Astrocyte of the cerebellum (primary cell): ENCODE measurements around the gene NOX3.

Experiments
- DNase-seq: peaks from one replicate; pipeline ENCODE4 v3.0.0-alpha.2; 2011; ENCODE audit warnings: low read depth
- H3K4me3 ChIP-seq: 2 replicates; pipeline ENCODE4 v1.5.1; 2011; ENCODE audit warnings: mild to moderate bottlenecking, low read depth, low read length, moderate library complexity
- in situ Hi-C: cut with HindIII; loops from 2 replicates; pipeline ENCODE4 v1.10.0; 2017; ENCODE audit warnings: low sequenced_read_pairs
- TF ChIP-seq, protein P1 (sequence below): IDR thresholded peaks from 2 replicates; pipeline ENCODE4 v1.5.1; 2012; ENCODE audit warnings: low read length, low read depth, moderate library complexity, mild to moderate bottlenecking; ENCODE audit errors: missing control alignments

The NOX3 gene

DNA sequence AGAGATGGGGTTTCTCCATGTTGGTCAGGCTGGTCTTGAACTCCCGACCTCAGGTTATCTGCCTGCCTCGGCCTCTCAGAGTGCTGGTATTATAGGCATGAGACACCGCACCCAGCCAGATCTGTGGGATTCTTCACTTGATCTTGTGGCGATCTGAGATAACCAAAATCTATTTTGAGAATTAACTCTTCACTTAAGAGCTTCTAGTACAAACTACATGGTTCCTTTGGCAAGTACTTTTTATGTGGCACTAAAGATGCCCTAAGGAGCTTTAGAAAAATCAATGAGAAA, 103.6 kb downstream of the NOX3 start:
- in situ Hi-C loops, result no loop called here
- TF ChIP-seq, protein P1, sequence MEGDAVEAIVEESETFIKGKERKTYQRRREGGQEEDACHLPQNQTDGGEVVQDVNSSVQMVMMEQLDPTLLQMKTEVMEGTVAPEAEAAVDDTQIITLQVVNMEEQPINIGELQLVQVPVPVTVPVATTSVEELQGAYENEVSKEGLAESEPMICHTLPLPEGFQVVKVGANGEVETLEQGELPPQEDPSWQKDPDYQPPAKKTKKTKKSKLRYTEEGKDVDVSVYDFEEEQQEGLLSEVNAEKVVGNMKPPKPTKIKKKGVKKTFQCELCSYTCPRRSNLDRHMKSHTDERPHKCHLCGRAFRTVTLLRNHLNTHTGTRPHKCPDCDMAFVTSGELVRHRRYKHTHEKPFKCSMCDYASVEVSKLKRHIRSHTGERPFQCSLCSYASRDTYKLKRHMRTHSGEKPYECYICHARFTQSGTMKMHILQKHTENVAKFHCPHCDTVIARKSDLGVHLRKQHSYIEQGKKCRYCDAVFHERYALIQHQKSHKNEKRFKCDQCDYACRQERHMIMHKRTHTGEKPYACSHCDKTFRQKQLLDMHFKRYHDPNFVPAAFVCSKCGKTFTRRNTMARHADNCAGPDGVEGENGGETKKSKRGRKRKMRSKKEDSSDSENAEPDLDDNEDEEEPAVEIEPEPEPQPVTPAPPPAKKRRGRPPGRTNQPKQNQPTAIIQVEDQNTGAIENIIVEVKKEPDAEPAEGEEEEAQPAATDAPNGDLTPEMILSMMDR, result no peak
- no peak overlapping the region for H3K4me3 ChIP-seq
- no peak for DNase-seq

DNA sequence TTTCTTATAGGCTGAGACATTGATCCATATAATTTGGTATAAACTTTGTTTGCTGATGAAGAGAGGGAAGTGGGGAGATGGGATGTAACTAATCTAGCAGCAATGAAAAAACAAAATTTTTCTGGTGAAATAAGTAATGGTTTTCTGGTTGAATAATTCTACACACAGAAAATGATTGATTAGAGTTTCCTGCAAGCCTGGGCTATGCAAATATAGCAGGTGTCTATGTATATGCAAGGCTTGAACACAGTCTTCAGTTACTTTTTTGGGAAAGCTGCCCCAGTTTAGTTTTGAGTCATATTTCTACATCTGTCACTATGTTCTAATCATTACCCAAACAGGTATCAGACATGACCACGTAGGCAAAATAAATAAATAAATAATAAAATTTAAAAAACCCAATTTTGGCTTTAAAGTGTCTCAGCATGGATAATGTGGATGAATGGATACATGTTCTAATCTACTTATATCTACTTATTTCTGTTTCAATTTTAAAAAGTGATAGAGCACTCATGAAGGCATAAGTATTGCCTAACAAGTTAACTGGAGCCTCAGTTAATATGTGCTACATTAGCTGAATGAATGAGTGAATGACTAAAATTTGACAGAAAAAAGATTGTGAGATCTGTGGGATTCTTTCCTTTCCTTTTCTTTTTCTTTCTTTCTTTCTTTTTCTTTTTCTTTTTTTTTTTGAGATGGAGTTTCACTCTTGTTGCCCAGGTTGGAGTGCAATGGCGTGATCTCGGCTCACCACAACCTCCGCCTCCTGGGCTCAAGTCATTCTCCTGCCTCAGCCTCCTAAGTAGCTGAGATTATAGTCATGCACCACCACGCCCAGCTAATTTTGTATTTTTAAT, 104.1 kb downstream of the NOX3 start:
- no peak overlapping the region for H3K4me3 ChIP-seq
- in situ Hi-C loops, result no loop called here
- no peak for DNase-seq
- TF ChIP-seq, protein P1, result no peak

DNA sequence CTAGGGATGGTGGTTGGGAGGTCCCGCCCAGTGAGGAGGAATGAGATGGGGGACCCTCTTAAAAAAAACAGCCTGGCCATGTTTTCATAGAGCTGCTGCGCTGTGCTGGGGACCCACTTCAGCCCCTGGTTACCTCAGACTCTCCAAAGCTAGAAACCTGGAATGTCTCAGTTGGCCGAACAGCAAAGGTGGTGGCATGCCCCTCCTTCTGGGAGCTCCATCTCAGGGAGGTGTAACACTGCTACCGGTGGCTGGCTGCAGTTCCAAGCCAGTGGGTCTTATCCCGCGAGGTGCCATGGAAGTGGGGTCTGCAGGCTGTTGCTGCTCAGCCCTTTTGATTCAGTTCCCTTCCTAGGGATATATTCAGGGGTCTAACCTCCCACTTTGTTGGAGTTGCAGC, 105.7 kb downstream of the NOX3 start:
- no peak for DNase-seq
- no peak overlapping the region for H3K4me3 ChIP-seq
- in situ Hi-C loops, result no loop called here
- TF ChIP-seq, protein P1, result no peak

DNA sequence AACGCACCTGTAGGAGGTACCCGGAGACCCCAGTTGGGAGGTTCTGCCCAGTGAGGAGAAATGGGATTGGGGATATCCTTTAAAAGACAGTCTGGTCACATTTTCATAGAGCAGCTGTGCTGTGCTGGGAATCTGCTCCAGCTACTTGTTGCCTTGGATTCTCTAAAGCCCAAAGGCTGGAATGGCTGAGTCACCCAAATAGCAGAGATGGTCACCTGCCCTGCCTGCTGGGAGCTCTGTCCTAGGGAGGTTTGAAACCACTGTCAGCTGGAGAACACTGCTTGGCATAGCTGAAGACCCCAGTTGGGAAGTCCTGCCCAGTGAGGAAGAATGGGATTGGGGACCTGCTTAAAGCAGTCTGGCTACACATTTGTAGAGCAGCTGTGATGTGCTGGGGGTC, 106.5 kb downstream of the NOX3 start:
- in situ Hi-C loops, result no loop called here
- no peak for DNase-seq
- TF ChIP-seq, protein P1, result no peak
- no peak overlapping the region for H3K4me3 ChIP-seq

DNA sequence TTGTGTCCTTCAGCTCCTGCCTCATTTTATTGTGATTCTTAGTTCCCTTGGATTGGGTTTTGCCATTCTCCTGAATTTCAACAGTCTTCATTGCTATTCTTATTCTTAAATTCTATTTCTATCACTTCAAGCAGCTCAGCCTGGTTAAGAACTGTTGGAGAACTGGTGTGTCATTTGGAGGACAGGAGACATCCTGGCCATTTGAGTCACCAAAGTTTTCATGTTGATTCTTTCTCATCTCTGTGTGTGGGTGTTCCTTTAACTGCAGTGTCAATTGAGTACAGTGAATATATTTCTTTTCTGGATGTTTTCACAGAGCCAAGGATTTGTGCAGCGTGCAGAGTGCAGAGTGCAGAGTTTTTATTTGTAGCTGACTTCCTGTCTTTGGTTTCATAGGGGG, 107.8 kb downstream of the NOX3 start:
- in situ Hi-C loops, result no loop called here
- DNase-seq, result no peak
- TF ChIP-seq, protein P1, result no peak

DNA sequence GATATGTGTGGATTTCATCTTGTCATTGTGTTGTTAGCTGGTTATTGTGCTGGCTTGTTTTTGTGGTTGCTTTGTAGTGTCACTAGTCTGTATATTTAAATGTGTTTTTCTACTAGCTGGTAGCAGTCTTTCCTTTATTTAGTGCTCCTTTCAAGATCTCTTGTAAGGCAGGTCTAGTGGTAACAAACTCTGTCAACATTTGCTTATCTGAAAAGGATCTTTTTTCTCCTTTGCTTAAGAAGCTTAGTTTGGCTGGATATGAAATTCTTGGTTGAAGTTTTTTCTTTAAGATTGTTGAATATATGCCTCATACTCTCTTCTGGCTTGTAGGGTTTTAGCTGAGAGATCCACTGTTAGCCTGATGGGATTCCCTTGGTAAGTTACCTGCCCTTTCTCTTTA, 108.7 kb downstream of the NOX3 start:
- TF ChIP-seq, protein P1, result no peak
- in situ Hi-C loops, result no loop called here
- H3K4me3 ChIP-seq, result no peak overlapping the region
- DNase-seq, result no peak

More for the DNA sequence above, 107.8 kb downstream of the NOX3 start:
- H3K4me3 ChIP-seq, result no peak overlapping the region
